GM21390 (cell line): ENCODE measurements around the gene DNAAF2.
"Not testable (repeated sequence)": the region's sequence is repeated elsewhere in the genome, so short reads cannot be mapped to it uniquely, and the experiment has no call there.

Source experiments
- ATAC-seq: cut with Tn5 transposase; IDR thresholded peaks from one replicate; pipeline ENCODE4 v1.9.1; 2021; ENCODE audit not compliant: unreplicated experiment

Gene DNAAF2

GRCh38 chr14:49634547-49635334 is at the start of gene DNAAF2:
Gene DNAAF2 (minus strand): TSS chr14:49635244. CDS start chr14:49635149, 95 bp downstream.
- ATAC-seq: peak; percentile 28

- no peak for ATAC-seq
Observed at GRCh38 chr14:49679271-49679670, 44.2 kb upstream of the DNAAF2 start.

GRCh38 chr14:49677643-49678042 is 42.6 kb upstream of the DNAAF2 start:
- no peak for ATAC-seq

- ATAC-seq: no peak
Observed at GRCh38 chr14:49673586-49673985, 38.5 kb upstream of the DNAAF2 start.

GRCh38 chr14:49670475-49670874 is 35.4 kb upstream of the DNAAF2 start:
- no peak for ATAC-seq

- no peak for ATAC-seq
Observed at GRCh38 chr14:49659526-49660455, 24.7 kb upstream of the DNAAF2 start.

- ATAC-seq: not testable (repeated sequence)
Observed at GRCh38 chr14:49657500-49657899, 22.5 kb upstream of the DNAAF2 start.

- ATAC-seq: no peak
Observed at GRCh38 chr14:49654511-49654910, 19.5 kb upstream of the DNAAF2 start.

- no peak for ATAC-seq
Observed at GRCh38 chr14:49653508-49653907, 18.5 kb upstream of the DNAAF2 start.

GRCh38 chr14:49642163-49642562 is 7.1 kb upstream of the DNAAF2 start:
- no peak for ATAC-seq

- ATAC-seq: no peak
Observed at GRCh38 chr14:49641697-49642129, 6.7 kb upstream of the DNAAF2 start.

GRCh38 chr14:49640540-49641417 is 5.7 kb upstream of the DNAAF2 start:
- no peak for ATAC-seq

GRCh38 chr14:49637534-49638078 is 2.6 kb upstream of the DNAAF2 start:
- no peak for ATAC-seq

- no peak for ATAC-seq
Observed at GRCh38 chr14:49636866-49637265, 1.8 kb upstream of the DNAAF2 start.

- peak; percentile 76 for ATAC-seq
Observed at GRCh38 chr14:49633640-49634546, 1.2 kb downstream of the DNAAF2 start.

- no peak for ATAC-seq
Observed at GRCh38 chr14:49623941-49624839, 10.9 kb downstream of the DNAAF2 start.

- no peak for ATAC-seq
Observed at GRCh38 chr14:49623387-49623786, 11.7 kb downstream of the DNAAF2 start.

- ATAC-seq: no peak
Observed at GRCh38 chr14:49622022-49622607, 12.9 kb downstream of the DNAAF2 start.
